ENCODE results near the gene HPS3.

GRCh38 chr3:149091983-149092382, 37.5 kb upstream of the HPS3 start:
- TF ChIP-seq POLR2AphosphoS5 (IDR thresholded peaks at IDR 0.05) (no peak), EP300 (IDR thresholded peaks at IDR 0.05) (no peak), POLR2A (IDR thresholded peaks at IDR 0.05) (no peak)
- TF ChIP-seq, protein P1, sequence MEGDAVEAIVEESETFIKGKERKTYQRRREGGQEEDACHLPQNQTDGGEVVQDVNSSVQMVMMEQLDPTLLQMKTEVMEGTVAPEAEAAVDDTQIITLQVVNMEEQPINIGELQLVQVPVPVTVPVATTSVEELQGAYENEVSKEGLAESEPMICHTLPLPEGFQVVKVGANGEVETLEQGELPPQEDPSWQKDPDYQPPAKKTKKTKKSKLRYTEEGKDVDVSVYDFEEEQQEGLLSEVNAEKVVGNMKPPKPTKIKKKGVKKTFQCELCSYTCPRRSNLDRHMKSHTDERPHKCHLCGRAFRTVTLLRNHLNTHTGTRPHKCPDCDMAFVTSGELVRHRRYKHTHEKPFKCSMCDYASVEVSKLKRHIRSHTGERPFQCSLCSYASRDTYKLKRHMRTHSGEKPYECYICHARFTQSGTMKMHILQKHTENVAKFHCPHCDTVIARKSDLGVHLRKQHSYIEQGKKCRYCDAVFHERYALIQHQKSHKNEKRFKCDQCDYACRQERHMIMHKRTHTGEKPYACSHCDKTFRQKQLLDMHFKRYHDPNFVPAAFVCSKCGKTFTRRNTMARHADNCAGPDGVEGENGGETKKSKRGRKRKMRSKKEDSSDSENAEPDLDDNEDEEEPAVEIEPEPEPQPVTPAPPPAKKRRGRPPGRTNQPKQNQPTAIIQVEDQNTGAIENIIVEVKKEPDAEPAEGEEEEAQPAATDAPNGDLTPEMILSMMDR (IDR thresholded peaks at IDR 0.05), result no peak

Data from suprapubic skin (tissue), 4 donors.